GM23248 (cell line): ENCODE results near the gene ZNF526. TPM values are rescaled to one million over a fixed set of nuclear protein-coding genes. Genes with fewer than 3 reads are reported as not detected.

ENCODE experiments used
- DNase-seq: peaks from one replicate; pipeline ENCODE4 v3.0.0-alpha.2; 2015
- H2AFZ ChIP-seq: fragments of 200-600 bp; sonication (generic); 2 replicates; pipeline ENCODE4 v1.6.1; 2016; ENCODE audit warnings: antibody characterized with exemption
- H3F3A ChIP-seq: fragments of 200-600 bp; sonication (generic); 2 replicates; pipeline ENCODE4 v1.6.1; 2016; ENCODE audit warnings: mild to moderate bottlenecking, antibody characterized with exemption, mixed run types; ENCODE audit not compliant: insufficient read depth
- H3K27ac ChIP-seq: fragments of 200-600 bp; sonication (generic); 2 replicates; pipeline ENCODE4 v1.5.1; 2016; ENCODE audit warnings: mild to moderate bottlenecking
- H3K27me3 ChIP-seq: fragments of 200-600 bp; sonication (generic); replicated peaks from 2 replicates; pipeline ENCODE4 v1.6.1; 2016; ENCODE audit warnings: mild to moderate bottlenecking; ENCODE audit not compliant: insufficient read depth
- H3K36me3 ChIP-seq: fragments of 200-600 bp; sonication (generic); 2 replicates; pipeline ENCODE4 v1.6.1; 2016; ENCODE audit warnings: low read depth, mild to moderate bottlenecking
- H3K4me1 ChIP-seq: fragments of 200-600 bp; sonication (generic); 2 replicates; pipeline ENCODE4 v1.6.1; 2016; ENCODE audit warnings: mild to moderate bottlenecking; ENCODE audit not compliant: insufficient read depth
- H3K4me2 ChIP-seq: fragments of 200-600 bp; sonication (generic); one replicate; pipeline ENCODE4 v1.6.1; 2016; ENCODE audit warnings: mild to moderate bottlenecking; ENCODE audit not compliant: unreplicated experiment
- H3K4me3 ChIP-seq: fragments of 200-600 bp; sonication (generic); 2 replicates; pipeline ENCODE4 v1.5.1; 2016; ENCODE audit warnings: mild to moderate bottlenecking
- H3K79me2 ChIP-seq: fragments of 200-600 bp; sonication (generic); 2 replicates; pipeline ENCODE4 v1.6.1; 2016; ENCODE audit warnings: mild to moderate bottlenecking; ENCODE audit not compliant: insufficient read depth
- H3K9ac ChIP-seq: fragments of 200-600 bp; sonication (generic); 2 replicates; pipeline ENCODE4 v1.6.1; 2016; ENCODE audit warnings: mild to moderate bottlenecking
- H3K9me2 ChIP-seq: fragments of 200-600 bp; sonication (generic); 2 replicates; pipeline ENCODE4 v1.6.1; 2016; ENCODE audit warnings: mixed run types, mild to moderate bottlenecking, moderate library complexity; ENCODE audit not compliant: insufficient read depth
- H3K9me3 ChIP-seq: fragments of 200-600 bp; sonication (generic); one replicate; pipeline ENCODE4 v1.6.1; 2017; ENCODE audit warnings: low read depth
- H4K20me1 ChIP-seq: fragments of 200-600 bp; sonication (generic); 2 replicates; pipeline ENCODE4 v1.6.0; 2016; ENCODE audit not compliant: insufficient read depth
- EZH2 ChIP-seq: fragments of 200-600 bp; sonication (generic); IDR thresholded peaks from 2 replicates; pipeline ENCODE4 v1.6.1; 2018; ENCODE audit warnings: antibody characterized with exemption, mild to moderate bottlenecking; ENCODE audit not compliant: insufficient read depth, poor library complexity, severe bottlenecking
- EZH2phosphoT487 ChIP-seq: fragments of 200-600 bp; sonication (generic); IDR thresholded peaks from 2 replicates; pipeline ENCODE4 v1.6.1; 2018; ENCODE audit warnings: antibody characterized with exemption, moderate library complexity, mild to moderate bottlenecking, low read depth; ENCODE audit not compliant: insufficient read depth
- WGBS, 2 experiments: methylation state at CpG; one replicate each; pipeline ENCODE4 v1.1.6; 2015 to 2017; ENCODE audit warnings: low lambda C conversion rate in 2 of 2, low coverage in 1 of 2; ENCODE audit errors: missing lambda C conversion rate in 2 of 2; 5-methylcytosine and 5-hydroxymethylcytosine counted together
- in situ Hi-C: fragments of 300-500 bp; cut with MboI; formaldehyde crosslinking; loops from 2 replicates; pipeline ENCODE4 v1.15.0; 2020
- polyA plus RNA-seq: library from polyadenylated mRNA; unstranded; fragments of >200 nt; fragmentation: Nextera tagmentation; extraction: Ambion mirVana; gene quantifications from 2 replicates; pipeline ENCODE4 v1.2.1, GENCODE V29; 2016
- total RNA-seq: library from RNA; depleted of rRNA; stranded (reverse); fragments of >200 nt; shearing (Covaris generic); gene quantifications from 2 replicates; pipeline ENCODE4 v1.2.3, GENCODE V29; 2014

ZNF526 gene
- total and polyA plus RNA-seq, 2 experiments from 2014 or later, result 7.8 to 10.2 TPM

GRCh38 chr19:42224940-42225717, 5.0 kb downstream of the ZNF526 start:
- Histone ChIP-seq H3K27me3 (no peaks in the 10 kb centered on the region), H3K9me2 (no peaks in the 10 kb centered on the region), H3K9ac (no peak overlapping the region), H3K4me1 (peaks cover 4% of the 10 kb centered on the region), H3K9me3 (no peaks in the 10 kb centered on the region), H4K20me1 (no peaks in the 10 kb centered on the region), H3K79me2 (peaks cover 97% of the 10 kb centered on the region), H3K4me3 (no peak overlapping the region), H2AFZ (no peak overlapping the region), H3K4me2 (no peak overlapping the region), H3K36me3 (peaks cover 18% of the 10 kb centered on the region), H3F3A (peaks cover 12% of the 10 kb centered on the region; the same call in 1 of the 2 replicates), H3K27ac (no peak overlapping the region)
- no peak for TF ChIP-seq EZH2
- no peak for TF ChIP-seq EZH2phosphoT487
- 89 to 91% methylated on average over 18 to 37 of the region's 37 CpGs for WGBS, 2 experiments
- DNase-seq, result no peak
- in situ Hi-C loops, result no loop called here

- peaks cover 18% of the 10 kb centered on the region for H3K36me3 ChIP-seq
Observed at GRCh38 chr19:42225718-42226292, 5.7 kb downstream of the ZNF526 start.

GRCh38 chr19:42226886-42227285, 6.8 kb downstream of the ZNF526 start:
- no peaks in the 10 kb centered on the region for H3K9me2 ChIP-seq
- H3K9ac ChIP-seq, result no peak overlapping the region
- no peaks in the 10 kb centered on the region for H3K9me3 ChIP-seq
- H4K20me1 ChIP-seq, result no peaks in the 10 kb centered on the region
- H3K79me2 ChIP-seq, result peaks cover 89% of the 10 kb centered on the region
- 0 out of 2 replicates have a peak overlapping the region, but pooled peaks have one; percentile 12 for H3K27ac ChIP-seq
- DNase-seq, result peak; percentile 50
- H3K4me1 ChIP-seq, result no peaks in the 10 kb centered on the region
- H3K36me3 ChIP-seq, result peaks cover 27% of the 10 kb centered on the region
- WGBS, 2 experiments, result 81 to 100% methylated on average over 1 of the region's 1 CpG
- peaks cover 23% of the 10 kb centered on the region; the same call in 1 of the 2 replicates for H3F3A ChIP-seq
- no peak overlapping the region for H2AFZ ChIP-seq
- H3K4me3 ChIP-seq, result no peak overlapping the region
- no peaks in the 10 kb centered on the region for H3K27me3 ChIP-seq
- in situ Hi-C loops, result no loop called here
- TF ChIP-seq EZH2 (no peak), EZH2phosphoT487 (no peak)
- H3K4me2 ChIP-seq, result no peak overlapping the region

More at GRCh38 chr19:42225718-42226292, 5.7 kb downstream of the ZNF526 start:
- 94 to 95% methylated on average over 33 of the region's 33 CpGs for WGBS, 2 experiments
- H3K4me3 ChIP-seq, result no peak overlapping the region
- TF ChIP-seq EZH2phosphoT487 (no peak), EZH2 (no peak)
- H3F3A ChIP-seq, result peaks cover 15% of the 10 kb centered on the region; the same call in 1 of the 2 replicates
- no peaks in the 10 kb centered on the region for H3K9me2 ChIP-seq
- DNase-seq, result no peak
- H3K4me2 ChIP-seq, result no peak overlapping the region
- H3K27me3 ChIP-seq, result no peaks in the 10 kb centered on the region
- peaks cover 4% of the 10 kb centered on the region for H3K4me1 ChIP-seq
- H3K9ac ChIP-seq, result no peak overlapping the region
- in situ Hi-C loops, result no loop called here
- no peak overlapping the region for H3K27ac ChIP-seq
- H2AFZ ChIP-seq, result no peak overlapping the region
- no peaks in the 10 kb centered on the region for H3K9me3 ChIP-seq
- H3K79me2 ChIP-seq, result peaks cover 94% of the 10 kb centered on the region
- no peaks in the 10 kb centered on the region for H4K20me1 ChIP-seq

DNA sequence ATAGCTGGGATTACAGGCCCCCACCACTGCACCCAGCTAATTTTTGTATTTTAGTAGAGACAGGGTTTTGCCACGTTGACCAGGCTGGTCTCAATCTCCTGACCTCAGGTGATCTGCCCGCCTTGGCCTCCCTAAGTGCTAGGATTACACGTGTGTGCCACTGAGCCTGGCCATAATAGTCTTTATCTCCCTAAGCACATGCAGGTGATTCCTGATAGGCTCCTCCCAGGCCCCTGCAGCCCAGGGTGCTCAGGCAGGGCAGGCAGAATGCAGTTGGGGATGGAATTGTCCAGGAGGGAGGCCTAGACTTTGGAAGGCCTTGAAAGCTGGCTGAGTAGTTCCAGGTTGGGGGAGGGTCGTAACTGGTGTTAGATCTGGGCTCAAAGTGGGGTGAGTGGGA, 8.5 kb downstream of the ZNF526 start:
- 70 to 73% methylated on average over 4 of the region's 4 CpGs for WGBS, 2 experiments
- Histone ChIP-seq H3K4me1 (no peaks in the 10 kb centered on the region), H3F3A (peaks cover 28% of the 10 kb centered on the region), H3K27ac (no peak overlapping the region), H3K36me3 (peaks cover 30% of the 10 kb centered on the region), H2AFZ (no peak overlapping the region), H4K20me1 (no peaks in the 10 kb centered on the region), H3K9me2 (no peaks in the 10 kb centered on the region), H3K27me3 (no peaks in the 10 kb centered on the region), H3K4me3 (no peak overlapping the region), H3K4me2 (no peak overlapping the region), H3K9ac (no peak overlapping the region), H3K9me3 (no peaks in the 10 kb centered on the region), H3K79me2 (peaks cover 77% of the 10 kb centered on the region)
- TF ChIP-seq EZH2phosphoT487 (no peak), EZH2 (no peak)
- in situ Hi-C loops, result no loop called here
- no peak for DNase-seq
